ENCODE data around the gene SLAMF7.

The SLAMF7 gene

DNA sequence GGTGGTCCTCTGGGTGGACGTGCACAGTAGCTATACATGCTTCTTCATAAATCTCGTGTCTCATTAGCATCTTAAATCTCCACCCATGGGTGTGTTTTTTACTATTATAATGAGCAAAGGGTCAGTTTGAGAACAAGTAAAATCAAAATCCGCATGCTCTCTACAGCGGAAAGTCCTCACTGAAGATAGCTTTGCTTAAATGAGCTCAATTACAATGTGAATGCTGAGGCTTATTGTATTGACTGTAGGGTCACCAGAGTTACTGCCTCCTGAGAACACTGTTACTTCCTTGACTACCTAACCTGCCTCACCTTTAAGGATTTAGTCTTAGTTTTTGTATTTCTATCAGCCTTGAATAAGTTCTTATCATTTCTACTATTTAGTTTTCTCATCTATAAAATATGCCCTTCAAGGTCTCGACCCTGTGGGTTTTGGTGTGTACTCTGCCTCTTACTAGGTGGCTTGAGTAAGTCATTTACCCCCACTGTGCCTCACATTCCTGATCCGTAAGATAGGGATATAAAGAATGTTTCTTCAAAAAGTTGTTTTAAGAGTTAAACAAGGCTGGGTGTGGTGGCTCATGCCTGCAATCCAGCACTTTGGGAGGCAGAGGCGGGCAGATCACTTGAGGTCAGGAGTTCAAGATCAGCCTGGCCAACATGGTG, 7.9 kb downstream of the SLAMF7 start:
- no peak for DNase-seq

DNA sequence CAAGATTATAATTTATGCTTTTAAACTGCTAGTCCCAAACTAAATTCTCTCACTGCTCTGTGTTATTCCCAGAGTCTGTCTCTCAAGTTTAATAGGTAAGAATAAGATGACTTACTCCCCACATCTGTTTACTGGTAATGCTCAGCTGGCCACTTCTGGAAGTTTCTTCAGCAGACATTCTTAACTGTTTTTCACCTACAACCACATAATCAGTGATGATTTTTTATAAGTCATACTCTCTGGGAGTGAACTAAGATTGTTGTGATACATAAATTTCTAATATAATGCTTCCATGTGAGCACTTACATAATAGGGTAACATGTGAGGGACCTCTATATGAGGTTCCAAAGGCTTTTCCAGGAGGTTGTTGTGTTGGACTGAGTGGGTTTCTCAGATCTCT, 8.7 kb downstream of the SLAMF7 start:
- no peak for DNase-seq

DNA sequence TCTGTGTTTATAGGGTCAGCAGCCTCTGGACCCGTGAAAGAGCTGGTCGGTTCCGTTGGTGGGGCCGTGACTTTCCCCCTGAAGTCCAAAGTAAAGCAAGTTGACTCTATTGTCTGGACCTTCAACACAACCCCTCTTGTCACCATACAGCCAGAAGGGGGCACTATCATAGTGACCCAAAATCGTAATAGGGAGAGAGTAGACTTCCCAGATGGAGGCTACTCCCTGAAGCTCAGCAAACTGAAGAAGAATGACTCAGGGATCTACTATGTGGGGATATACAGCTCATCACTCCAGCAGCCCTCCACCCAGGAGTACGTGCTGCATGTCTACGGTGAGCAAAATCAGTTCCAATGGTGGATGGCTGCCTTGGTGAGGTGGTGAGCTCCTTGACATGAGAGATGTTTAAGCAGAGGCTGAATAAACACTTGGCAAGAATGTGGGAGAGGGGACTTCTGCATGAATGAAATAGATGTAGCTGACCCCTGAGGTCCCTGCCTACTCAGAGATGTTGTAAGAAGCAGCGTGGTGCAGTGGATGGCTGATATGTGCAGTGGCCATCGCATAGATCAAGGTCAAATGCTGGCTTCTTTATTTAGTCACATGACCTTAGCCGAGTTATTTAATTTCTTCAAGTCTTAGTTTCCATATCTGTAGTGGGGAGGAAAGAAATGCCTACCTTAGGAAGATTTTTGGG, 9.3 kb downstream of the SLAMF7 start:
- DNase-seq = no peak

GRCh38 chr1:160748878-160749269, 9.8 kb downstream of the SLAMF7 start:
- DNase-seq = no peak

GRCh38 chr1:160750608-160751007, 11.6 kb downstream of the SLAMF7 start:
- no peak for DNase-seq

DNA sequence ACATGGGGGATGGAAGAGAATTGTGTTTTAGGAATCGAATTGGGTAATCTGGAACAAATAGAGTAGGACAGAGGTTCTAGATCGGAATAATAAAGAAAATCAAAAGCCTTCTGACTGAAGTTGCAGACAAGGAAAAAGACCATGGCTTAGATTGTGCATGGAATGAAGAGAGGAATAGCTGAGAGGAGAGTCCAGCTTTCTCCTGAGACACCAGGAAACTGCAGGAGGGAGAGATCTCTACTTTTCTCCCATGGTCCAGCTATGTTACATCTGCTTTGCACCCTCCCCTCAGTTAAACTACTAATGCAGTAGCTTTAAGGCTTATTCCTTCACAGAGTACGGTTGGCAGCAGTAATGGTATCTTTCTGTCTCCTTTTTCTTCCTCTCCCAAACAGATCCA, 13.4 kb downstream of the SLAMF7 start:
- DNase-seq = no peak

GRCh38 chr1:160752924-160753323, 13.9 kb downstream of the SLAMF7 start:
- DNase-seq = no peak

- no peak for DNase-seq
Measured at GRCh38 chr1:160753594-160753993, 14.5 kb downstream of the SLAMF7 start.

GRCh38 chr1:160755461-160755860, 16.4 kb downstream of the SLAMF7 start:
- DNase-seq = no peak

- DNase-seq = no peak
Measured at GRCh38 chr1:160755911-160756848, 17.1 kb downstream of the SLAMF7 start.

- DNase-seq = no peak
Measured at GRCh38 chr1:160756849-160757201, 17.8 kb downstream of the SLAMF7 start.

- no peak for DNase-seq
Measured at GRCh38 chr1:160758521-160758920, 19.5 kb downstream of the SLAMF7 start.

GRCh38 chr1:160759740-160760139, 20.7 kb downstream of the SLAMF7 start:
- no peak for DNase-seq

GRCh38 chr1:160761046-160761445, 22.0 kb downstream of the SLAMF7 start:
- no peak for DNase-seq

DNA sequence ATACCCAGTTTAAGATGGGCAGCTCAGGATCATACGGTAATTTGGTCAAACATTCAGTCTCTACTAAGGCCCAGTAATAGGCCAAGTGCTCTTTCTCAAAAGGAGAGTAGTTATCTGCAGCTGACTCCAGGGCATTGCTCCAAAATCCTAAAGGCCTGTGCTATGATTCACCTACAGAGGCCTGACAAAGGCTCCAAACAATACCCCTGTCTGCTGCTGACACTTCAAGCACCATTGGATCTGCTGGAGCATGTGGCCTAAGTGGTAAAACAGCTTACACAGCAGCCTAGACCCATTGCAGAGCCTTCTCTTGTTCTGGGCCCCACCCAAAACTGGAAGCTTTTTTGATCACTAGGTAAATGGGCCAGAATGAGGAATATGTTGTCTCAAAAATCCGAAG, 22.8 kb downstream of the SLAMF7 start:
- DNase-seq = no peak

- no peak for DNase-seq
Measured at GRCh38 chr1:160763993-160764392, 24.9 kb downstream of the SLAMF7 start.

GRCh38 chr1:160767395-160768294, 28.6 kb downstream of the SLAMF7 start:
- no peak for DNase-seq

DNA sequence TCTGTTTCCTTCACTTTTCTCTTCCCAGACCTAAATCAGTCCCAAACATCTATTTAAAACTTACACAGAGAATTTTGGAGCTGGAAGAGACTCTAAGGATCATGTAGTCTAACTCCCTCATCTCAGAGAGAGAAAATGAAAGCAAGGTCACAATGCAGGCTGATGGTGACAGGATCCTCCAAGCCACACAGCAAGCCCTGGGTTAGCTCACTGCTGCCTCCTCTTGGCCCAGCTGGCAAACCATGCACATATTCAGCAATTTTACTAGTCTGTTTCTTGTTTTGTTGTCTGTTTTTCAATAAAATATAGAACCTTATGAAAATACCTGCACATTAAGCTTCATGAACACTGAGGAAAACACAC, 29.2 kb downstream of the SLAMF7 start:
- DNase-seq = no peak

DNA sequence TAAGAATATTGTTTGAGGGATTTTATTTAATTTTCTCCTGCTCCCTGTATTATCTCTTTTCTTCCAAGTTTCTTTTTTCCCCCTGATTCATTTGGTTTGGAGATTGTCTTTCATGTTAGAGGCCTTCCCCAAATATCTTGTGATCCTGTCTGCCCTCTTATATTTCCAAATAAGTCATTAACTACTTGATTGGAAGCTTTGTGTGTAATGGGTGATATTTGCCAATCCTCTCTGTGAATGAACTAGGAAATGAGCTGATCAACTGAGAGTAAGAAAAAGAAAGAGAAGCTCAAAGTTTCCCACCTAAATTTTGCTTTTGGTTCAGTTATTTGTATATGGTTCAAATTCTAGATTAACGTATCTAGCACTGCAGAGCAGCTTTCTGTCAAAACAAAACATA, 33.3 kb downstream of the SLAMF7 start:
- no peak for DNase-seq

GRCh38 chr1:160773093-160773492, 34.0 kb downstream of the SLAMF7 start:
- no peak for DNase-seq

- DNase-seq = no peak
Measured at GRCh38 chr1:160774886-160775719, 36.1 kb downstream of the SLAMF7 start.

GRCh38 chr1:160776178-160776577, 37.1 kb downstream of the SLAMF7 start:
- DNase-seq = no peak

All from NCI-H510A (cell line).